ENCODE data around the gene ZNF366. TPM values are rescaled to one million over a fixed set of nuclear protein-coding genes. Genes with fewer than 3 reads are reported as not detected.

The ZNF366 gene
- total RNA-seq, 1 donor from 2014 or later = 13.8 TPM

DNA sequence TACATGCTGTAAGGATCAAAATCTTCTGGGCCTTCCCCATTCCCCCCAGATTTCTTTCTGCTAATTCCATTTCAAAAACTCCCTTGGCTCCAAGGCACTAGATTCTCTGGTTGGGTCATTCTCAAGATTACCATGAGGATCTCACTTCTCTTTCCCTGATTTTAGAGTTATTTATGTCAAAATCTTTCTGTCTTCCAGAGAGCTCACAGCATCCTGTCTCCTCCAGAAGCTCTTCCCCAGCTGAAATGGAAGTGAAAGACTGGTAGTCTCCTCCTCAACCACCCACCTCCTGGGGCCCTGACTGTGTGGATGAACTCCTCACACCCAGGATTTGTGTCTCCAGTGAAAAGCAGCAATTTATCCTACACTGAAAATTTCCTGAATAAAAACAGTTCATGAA is 11.9 kb upstream of the ZNF366 start:
- DNase-seq (ENCODE audit: low spot score) = no peak

DNA sequence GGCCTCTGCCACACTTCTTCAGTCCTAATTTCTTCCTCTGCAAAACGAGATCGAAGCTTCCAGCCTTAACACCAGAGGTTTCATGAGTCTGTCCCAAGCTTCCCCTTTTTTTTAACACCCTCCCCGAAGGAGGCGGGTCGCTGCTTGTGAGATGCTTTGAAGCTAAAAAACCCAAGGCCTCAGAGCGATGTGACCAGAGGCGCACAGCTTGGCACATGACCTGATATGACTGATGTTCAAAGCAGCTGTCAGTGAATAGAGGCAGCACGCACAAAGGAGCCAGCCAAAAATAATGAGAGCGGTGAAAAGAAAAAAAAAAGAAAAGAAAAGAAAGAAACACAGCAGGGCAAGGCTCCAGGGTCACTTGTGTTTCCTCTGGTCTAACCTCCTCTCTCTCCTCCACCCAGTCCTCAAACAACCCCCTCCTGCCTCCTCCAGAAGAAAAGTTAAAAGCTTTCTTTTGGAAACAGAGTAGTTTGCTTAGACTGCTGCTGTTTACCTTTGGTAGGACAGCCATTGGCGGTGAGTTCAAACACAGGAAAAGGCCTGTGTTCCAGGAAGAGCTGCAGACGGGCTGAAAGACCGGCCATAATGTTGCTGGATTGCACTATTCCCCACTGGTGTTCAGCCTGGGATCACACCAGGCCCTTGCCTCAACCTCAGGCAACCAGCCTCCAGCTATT is 10.9 kb upstream of the ZNF366 start:
- DNase-seq (ENCODE audit: low spot score) = no peak

DNA sequence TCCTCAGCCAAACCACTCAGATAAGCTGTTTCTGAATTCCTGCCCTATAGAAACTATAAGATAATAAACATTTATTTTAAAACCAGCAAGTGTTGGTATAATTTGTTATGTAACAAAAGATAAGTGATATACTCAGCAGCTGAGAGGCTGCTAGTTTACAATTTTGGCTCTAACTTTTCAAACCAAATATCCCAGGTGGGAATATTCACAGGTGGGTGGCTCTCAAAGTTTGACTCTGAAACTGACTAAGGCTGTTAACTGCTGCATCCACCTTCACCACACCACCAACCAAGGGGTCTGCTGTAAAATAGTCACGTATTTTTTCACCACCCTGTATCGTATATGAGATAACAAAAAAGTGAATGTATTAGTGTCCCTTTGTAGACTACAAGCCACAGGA is 9.7 kb upstream of the ZNF366 start:
- DNase-seq (ENCODE audit: low spot score) = no peak

DNA sequence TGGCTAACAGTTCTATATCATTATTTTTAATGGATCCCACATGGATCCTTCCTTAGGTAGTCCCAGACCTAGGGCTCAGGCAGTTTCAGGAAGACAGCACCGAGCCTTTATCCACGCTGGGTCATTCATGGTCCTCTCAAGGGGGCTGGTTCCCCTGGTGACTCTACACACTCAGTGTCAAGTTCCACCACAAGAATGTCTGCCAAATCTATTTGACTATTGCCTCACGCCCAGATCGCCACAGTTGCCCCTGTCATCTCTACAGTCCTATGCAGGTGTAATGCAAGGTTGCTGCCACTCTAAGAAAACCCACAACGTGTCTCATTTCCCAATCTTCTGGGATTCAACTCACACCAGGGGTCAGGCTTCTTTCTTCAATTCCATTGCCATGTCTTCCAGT is 8.0 kb upstream of the ZNF366 start:
- DNase-seq (ENCODE audit: low spot score) = no peak

GRCh38 chr5:72512593-72512860 is 5.3 kb upstream of the ZNF366 start:
- DNase-seq (ENCODE audit: low spot score) = no peak

DNA sequence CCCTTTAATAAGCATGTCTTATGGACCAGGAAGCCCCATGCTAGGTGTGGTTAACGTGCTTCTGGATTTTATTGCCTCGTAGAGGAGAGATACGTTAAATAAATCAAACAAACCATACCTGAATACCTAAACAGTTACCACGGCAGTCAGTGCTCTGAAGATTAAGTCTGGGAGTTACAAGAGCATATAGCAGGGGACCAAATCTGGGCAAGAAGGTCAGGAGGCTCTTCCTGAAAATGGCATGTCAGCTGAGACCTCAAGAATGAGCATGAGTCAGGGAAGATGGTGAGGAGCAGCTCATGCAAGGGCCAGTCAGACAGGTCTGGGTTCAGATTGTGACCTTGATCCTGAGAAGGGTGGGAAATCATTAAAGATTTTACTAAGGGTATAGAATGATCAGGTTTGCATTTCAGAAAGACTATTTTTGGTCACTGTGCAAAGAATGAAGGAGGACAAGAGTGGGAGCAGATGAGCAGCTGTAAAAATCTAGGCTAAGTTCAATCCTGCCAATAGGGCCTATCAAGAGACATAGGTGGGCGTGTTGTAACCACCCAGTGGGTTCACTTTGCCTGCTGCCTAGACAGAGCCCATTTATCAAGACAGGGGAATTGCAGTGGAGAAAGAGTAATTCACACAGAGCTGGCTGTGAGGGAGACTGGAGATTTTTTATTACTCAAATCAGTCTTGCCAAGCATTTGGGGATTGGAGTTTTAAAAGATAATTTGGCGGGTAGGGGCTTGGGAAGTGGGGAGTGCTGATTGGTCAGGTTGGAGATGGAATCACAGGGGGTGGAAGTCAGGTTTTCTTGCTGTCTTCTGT is 4.8 kb upstream of the ZNF366 start:
- DNase-seq (ENCODE audit: low spot score) = no peak

DNA sequence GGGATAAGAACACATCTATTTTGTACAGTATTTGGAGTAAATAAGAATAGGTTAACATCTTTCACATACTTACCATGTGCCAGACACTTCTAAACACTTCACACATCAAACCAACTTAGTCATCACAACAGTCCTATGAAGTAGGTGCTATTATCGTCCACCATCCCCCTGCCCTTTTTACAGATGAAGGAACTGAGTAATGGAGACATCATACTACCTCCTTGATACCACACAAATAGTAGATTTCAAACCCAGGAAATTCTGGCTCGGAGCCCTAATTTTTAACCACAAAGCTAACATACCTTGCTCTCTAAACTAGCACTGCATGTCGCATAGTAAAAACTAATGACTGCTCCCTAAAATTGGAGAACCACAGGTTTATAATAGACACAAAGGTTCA is 4.2 kb upstream of the ZNF366 start:
- DNase-seq (ENCODE audit: low spot score) = no peak

DNA sequence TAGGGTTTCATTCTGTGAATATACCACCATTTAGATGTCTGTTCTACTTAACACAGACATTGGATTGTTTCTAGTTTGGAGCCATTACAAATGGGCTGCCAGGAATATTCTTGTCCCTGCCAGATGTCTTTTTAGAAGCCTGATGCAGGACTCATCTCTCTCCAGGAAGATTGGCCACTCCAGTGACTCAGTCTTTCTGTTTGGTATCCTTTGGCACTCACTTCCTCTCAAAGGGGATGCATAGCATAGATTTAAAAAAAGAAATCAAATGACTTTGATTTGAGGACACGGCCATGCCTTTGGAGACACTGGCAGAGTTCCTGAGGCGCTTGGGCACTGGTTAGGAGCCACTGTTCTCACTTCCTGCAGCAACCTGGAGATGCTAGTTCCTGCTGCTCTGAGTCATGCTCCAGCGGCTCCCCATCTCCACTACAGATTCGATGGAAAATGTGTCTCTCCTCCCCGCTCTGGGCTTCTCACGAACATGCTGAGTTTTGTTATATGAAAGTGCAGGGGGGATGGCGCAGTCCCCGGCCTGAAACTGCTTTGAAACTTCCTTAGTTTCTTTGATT is 3.5 kb upstream of the ZNF366 start:
- DNase-seq (ENCODE audit: low spot score) = no peak

- no peak for DNase-seq (ENCODE audit: low spot score)
Observed at GRCh38 chr5:72509401-72509800, 2.2 kb upstream of the ZNF366 start.

DNA sequence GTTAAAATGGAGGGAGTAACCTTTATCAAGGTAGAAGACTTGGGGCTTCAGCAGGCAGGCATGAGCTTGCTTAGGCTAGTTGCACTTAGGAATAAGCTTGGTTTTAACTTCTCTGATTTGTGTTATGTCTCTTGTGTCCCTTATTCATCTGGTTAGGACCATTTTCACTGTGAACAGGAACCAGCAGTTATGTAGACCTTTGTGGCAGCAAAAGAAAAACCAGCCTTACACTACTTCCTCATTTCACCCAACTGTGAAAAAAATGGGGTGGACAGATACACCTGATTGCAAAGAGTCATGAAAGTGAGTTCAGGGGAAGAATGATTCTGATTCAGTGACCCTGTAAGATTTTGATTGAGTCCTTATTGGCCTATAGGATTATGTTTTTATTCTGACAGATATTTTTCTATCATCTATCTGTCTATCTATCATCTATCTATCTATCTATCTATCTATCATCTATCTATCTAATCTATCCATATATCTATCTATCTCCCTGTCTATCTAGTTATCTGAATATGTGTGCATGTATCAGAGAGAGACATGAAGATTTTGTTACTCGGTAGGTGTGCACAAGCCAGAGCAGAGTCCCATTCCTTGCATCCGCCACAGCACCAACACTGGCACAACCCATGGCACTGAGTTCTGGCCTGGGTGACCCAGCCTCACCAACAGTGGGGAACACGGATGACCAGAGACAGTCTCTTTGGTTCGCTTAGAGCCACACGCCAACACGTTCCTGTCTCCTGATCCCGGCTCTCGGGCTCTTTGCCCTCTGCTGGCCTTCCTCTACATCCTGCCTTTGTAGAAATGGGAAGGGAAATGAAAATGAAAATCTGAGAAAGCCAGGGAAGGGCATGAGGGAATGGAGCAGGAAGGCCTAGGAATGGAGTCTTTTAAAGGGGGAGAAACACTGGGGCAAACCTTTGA is 1.3 kb upstream of the ZNF366 start:
- no peak for DNase-seq (ENCODE audit: low spot score)

DNA sequence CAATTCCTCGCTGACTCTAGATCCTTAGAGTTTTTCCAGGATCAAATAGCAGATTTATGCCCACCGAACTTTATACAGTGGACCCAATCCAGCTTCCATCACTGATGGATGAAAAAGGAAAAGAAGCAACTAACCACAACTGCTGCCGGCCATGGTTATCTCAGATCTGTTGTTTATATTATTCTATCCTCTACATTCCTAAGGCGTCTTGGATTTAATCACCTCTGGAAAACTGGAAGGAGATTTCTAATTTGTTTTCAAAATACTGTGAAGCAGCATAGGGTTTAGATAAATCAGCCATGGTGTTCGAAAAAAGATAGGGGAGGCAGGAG is 663 bp upstream of the ZNF366 start:
- DNase-seq (ENCODE audit: low spot score) = no peak

DNA sequence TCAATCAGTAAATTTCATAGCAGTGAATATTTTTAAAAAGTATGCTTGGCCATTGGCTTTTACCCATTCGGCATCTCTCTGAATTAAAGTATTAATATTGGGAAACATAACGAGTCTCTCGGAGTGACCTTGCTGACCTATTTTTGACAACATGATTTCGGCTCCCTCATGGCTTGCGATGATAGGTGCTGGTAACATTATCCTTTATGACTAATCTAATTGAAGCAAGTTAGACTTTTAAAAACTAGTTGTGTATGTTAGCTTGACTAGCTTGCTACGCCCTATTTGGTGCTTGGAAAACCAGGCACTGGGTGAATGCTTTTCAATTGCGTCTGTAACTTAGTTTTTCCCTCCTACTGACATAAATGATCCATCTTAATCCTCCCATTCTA is 1.1 kb downstream of the ZNF366 start:
- DNase-seq (ENCODE audit: low spot score) = no peak

- no peak for DNase-seq (ENCODE audit: low spot score)
Observed at GRCh38 chr5:72505539-72506157, 1.6 kb downstream of the ZNF366 start.

- DNase-seq (ENCODE audit: low spot score) = no peak
Observed at GRCh38 chr5:72505016-72505415, 2.2 kb downstream of the ZNF366 start.

GRCh38 chr5:72503888-72504491 is 3.2 kb downstream of the ZNF366 start:
- no peak for DNase-seq (ENCODE audit: low spot score)

GRCh38 chr5:72501488-72501887 is 5.7 kb downstream of the ZNF366 start:
- no peak for DNase-seq (ENCODE audit: low spot score)

GRCh38 chr5:72499730-72500129 is 7.5 kb downstream of the ZNF366 start:
- DNase-seq (ENCODE audit: low spot score) = no peak

DNA sequence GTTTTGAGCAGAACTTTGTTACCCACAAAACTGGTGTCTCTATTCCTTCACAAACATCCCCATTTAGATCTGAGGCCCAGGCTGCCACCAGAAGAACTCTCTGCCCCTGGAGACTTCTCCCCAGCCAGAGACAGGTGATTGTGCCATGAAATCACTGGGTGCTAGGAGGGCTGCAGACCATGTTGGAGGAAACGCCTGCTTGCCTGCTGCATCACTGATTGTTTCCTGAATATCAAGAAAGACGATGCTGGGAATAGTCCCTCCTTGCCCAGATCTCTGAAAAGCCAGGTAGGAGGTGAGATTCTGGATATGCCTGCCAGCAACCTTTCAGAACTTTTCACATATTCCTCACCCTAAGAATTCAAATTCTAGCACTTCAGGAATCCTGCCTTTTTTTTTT is 8.1 kb downstream of the ZNF366 start:
- no peak for DNase-seq (ENCODE audit: low spot score)

GRCh38 chr5:72498284-72498683 is 8.9 kb downstream of the ZNF366 start:
- DNase-seq (ENCODE audit: low spot score) = no peak

- DNase-seq (ENCODE audit: low spot score) = no peak
Observed at GRCh38 chr5:72497823-72498222, 9.4 kb downstream of the ZNF366 start.

DNA sequence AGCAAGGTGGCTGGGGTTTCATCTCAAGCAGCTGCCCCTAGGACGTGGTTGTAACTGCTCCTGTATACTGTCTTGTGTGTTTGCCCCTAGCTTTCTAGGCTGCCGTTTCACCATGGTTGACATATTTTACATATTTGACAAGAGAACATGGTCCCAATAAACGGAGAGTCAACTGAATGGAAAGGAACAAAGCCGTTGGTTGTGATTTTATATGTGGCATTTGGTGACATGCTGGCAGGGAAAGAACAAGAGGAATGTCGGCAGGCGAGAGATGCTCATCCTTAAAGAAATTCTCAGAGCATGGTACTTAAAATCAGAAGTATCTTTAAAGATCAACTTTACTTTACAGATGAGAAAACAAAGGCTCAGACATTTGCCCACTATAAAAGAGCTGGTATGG is 11.8 kb downstream of the ZNF366 start:
- DNase-seq (ENCODE audit: low spot score) = no peak

Measured in mesenteric fat pad (tissue), 1 donor.